Fibroblast of lung (primary cell): ENCODE data around the gene QSOX2. TPM values are rescaled to one million over a fixed set of nuclear protein-coding genes. Genes with fewer than 3 reads are reported as not detected.

Experiments used
- DNase-seq, 2 donors: peaks; one replicate each; pipeline versions ENCODE4 v3.0.0 to v3.0.0-alpha.2; 2010; ENCODE audit warnings: low read depth in 2 of 2
- H2AFZ ChIP-seq: 2 replicates; pipeline ENCODE4 v1.5.1; 2012; ENCODE audit warnings: low read length, control low read depth, inconsistent platforms
- H3K27ac ChIP-seq: 2 replicates; pipeline ENCODE4 v1.5.1; 2011; ENCODE audit warnings: low read length, control low read depth; ENCODE audit not compliant: insufficient read depth
- H3K27me3 ChIP-seq: 2 replicates; pipeline ENCODE4 v1.5.1; 2011; ENCODE audit warnings: mild to moderate bottlenecking, low read length; ENCODE audit not compliant: control insufficient read depth, insufficient read depth
- H3K36me3 ChIP-seq: 2 replicates; pipeline ENCODE4 v1.5.1; 2011; ENCODE audit warnings: low read length; ENCODE audit not compliant: control insufficient read depth, insufficient read depth
- H3K4me1 ChIP-seq: 2 replicates; pipeline ENCODE4 v1.5.1; 2011; ENCODE audit warnings: low read length; ENCODE audit not compliant: control insufficient read depth, insufficient read depth; ENCODE audit errors: extremely low read depth
- H3K4me2 ChIP-seq: 2 replicates; pipeline ENCODE4 v1.5.1; 2011; ENCODE audit warnings: low read length, control low read depth; ENCODE audit not compliant: insufficient read depth; ENCODE audit errors: extremely low read depth
- H3K4me3 ChIP-seq, 4 experiments: fragments of 200-600 bp in 1 of 4; sonication (generic) in 1 of 4; replicated peaks in 1 of 4; 2 replicates each; pipeline ENCODE4 v1.5.1; 2011 to 2016; ENCODE audit warnings: low read length in 4 of 4, low read depth in 3 of 4, mild to moderate bottlenecking in 3 of 4, control low read depth in 2 of 4, inconsistent platforms in 1 of 4, mixed read lengths in 1 of 4; ENCODE audit not compliant: insufficient read depth in 1 of 4; ENCODE audit errors: control extremely low read depth in 1 of 4
- H3K79me2 ChIP-seq: 2 replicates; pipeline ENCODE4 v1.5.1; 2012; ENCODE audit warnings: mild to moderate bottlenecking, low read length, inconsistent platforms; ENCODE audit not compliant: control insufficient read depth, insufficient read depth
- H3K9ac ChIP-seq: 2 replicates; pipeline ENCODE4 v1.5.1; 2011; ENCODE audit warnings: mild to moderate bottlenecking, low read length, control low read depth; ENCODE audit not compliant: insufficient read depth
- H3K9me3 ChIP-seq: 2 replicates; pipeline ENCODE4 v1.5.1; 2012; ENCODE audit warnings: low read depth, low read length; ENCODE audit not compliant: control insufficient read depth, insufficient read depth
- H4K20me1 ChIP-seq: 2 replicates; pipeline ENCODE4 v1.5.1; 2011; ENCODE audit warnings: low read length; ENCODE audit not compliant: control insufficient read depth, insufficient read depth; ENCODE audit errors: extremely low read depth
- EZH2 ChIP-seq: IDR thresholded peaks from 2 replicates; pipeline ENCODE4 v1.5.1; 2012; ENCODE audit warnings: low read length, control low read depth, mild to moderate bottlenecking; ENCODE audit errors: missing control alignments
- polyA plus RNA-seq, 2 donors: library from polyadenylated mRNA; depleted of rRNA in 1 of 2; stranded (reverse) in 1 of 2; unstranded in 1 of 2; fragments of >200 nt; gene quantifications; 2 replicates each; pipeline ENCODE4 v1.2.1, GENCODE V29; 2011 to 2012; ENCODE audit warnings: missing spikeins in 1 of 2
- total RNA-seq: library from RNA; depleted of rRNA; stranded (reverse); fragments of >200 nt; gene quantifications from 2 replicates; pipeline ENCODE4 v1.2.1, GENCODE V29; 2014
- TF ChIP-seq, protein P1 (sequence below), 2 donors: IDR thresholded peaks in 1 of 2; conservative IDR thresholded peaks in 1 of 2; 1 replicate in 1 of 2; 2 replicates in 1 of 2; pipeline ENCODE4 v1.5.1; 2011 to 2012; ENCODE audit warnings: low read length in 2 of 2, control low read depth in 1 of 2, inconsistent platforms in 1 of 2, low read depth in 1 of 2, mild to moderate bottlenecking in 1 of 2

QSOX2 gene
- total and polyA plus RNA-seq, 2 donors (not counting 1 experiment from before 2014, with no cell fraction given) = 7.8 to 13.2 TPM

- Histone ChIP-seq H2AFZ (no peak overlapping the region), H3K9me3 (no peaks in the 10 kb centered on the region), H4K20me1 (no peaks in the 10 kb centered on the region), H3K4me1 (no peaks in the 10 kb centered on the region), H3K9ac (no peak overlapping the region), H3K27ac (no peak overlapping the region), H3K4me2 (no peak overlapping the region), H3K36me3 (no peaks in the 10 kb centered on the region), H3K79me2 (no peaks in the 10 kb centered on the region), H3K4me3 (no peak overlapping the region), H3K27me3 (no peaks in the 10 kb centered on the region)
- no peak for DNase-seq
- TF ChIP-seq EZH2 = no peak
- TF ChIP-seq, protein P1, sequence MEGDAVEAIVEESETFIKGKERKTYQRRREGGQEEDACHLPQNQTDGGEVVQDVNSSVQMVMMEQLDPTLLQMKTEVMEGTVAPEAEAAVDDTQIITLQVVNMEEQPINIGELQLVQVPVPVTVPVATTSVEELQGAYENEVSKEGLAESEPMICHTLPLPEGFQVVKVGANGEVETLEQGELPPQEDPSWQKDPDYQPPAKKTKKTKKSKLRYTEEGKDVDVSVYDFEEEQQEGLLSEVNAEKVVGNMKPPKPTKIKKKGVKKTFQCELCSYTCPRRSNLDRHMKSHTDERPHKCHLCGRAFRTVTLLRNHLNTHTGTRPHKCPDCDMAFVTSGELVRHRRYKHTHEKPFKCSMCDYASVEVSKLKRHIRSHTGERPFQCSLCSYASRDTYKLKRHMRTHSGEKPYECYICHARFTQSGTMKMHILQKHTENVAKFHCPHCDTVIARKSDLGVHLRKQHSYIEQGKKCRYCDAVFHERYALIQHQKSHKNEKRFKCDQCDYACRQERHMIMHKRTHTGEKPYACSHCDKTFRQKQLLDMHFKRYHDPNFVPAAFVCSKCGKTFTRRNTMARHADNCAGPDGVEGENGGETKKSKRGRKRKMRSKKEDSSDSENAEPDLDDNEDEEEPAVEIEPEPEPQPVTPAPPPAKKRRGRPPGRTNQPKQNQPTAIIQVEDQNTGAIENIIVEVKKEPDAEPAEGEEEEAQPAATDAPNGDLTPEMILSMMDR (conservative IDR thresholded peaks at IDR 0.05 in 1 of 2, IDR thresholded peaks at IDR 0.05 in 1 of 2; ENCODE audit: low read depth in 1 of 2, low read length in 2 of 2) = no peak
Measured at GRCh38 chr9:136260521-136260920, 14.9 kb upstream of the QSOX2 start.

DNA sequence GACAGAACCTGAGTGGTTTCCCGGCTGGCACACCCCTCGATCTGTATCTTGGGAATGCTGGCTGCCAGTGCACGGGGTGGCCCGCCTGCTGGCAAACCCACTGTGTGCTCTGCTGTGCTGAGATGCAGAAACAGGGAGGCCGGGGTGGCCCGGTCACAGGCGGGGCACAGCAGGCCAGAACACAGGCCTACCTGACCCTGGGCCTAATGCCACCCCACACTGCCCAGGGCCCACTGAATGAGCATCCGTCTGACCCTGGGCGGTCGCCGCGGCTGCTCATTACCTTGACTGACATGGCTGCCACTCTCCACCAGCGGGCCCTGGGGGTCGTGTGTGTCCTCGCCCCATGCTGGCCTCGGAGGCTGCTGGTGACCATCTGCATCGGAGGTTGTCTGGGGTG, 14.2 kb upstream of the QSOX2 start:
- H3K36me3 ChIP-seq = no peaks in the 10 kb centered on the region
- H3K27ac ChIP-seq = no peak overlapping the region
- H4K20me1 ChIP-seq = no peaks in the 10 kb centered on the region
- H3K4me3 ChIP-seq = no peak overlapping the region
- no peaks in the 10 kb centered on the region for H3K27me3 ChIP-seq
- no peak overlapping the region for H2AFZ ChIP-seq
- H3K79me2 ChIP-seq = no peaks in the 10 kb centered on the region
- H3K4me2 ChIP-seq = no peak overlapping the region
- no peak overlapping the region for H3K9ac ChIP-seq
- no peak for TF ChIP-seq EZH2
- TF ChIP-seq, protein P1 (conservative IDR thresholded peaks at IDR 0.05 in 1 of 2, IDR thresholded peaks at IDR 0.05 in 1 of 2; ENCODE audit: low read depth in 1 of 2, low read length in 2 of 2) = no peak
- H3K9me3 ChIP-seq = no peaks in the 10 kb centered on the region
- no peak for DNase-seq
- peaks cover 2% of the 10 kb centered on the region for H3K4me1 ChIP-seq

- no peak overlapping the region for H3K9ac ChIP-seq
- H3K79me2 ChIP-seq = no peaks in the 10 kb centered on the region
- no peak overlapping the region for H3K4me3 ChIP-seq
- no peaks in the 10 kb centered on the region for H3K36me3 ChIP-seq
- peaks cover 2% of the 10 kb centered on the region for H3K4me1 ChIP-seq
- no peak overlapping the region for H2AFZ ChIP-seq
- TF ChIP-seq EZH2 = no peak
- TF ChIP-seq, protein P1 (conservative IDR thresholded peaks at IDR 0.05 in 1 of 2, IDR thresholded peaks at IDR 0.05 in 1 of 2; ENCODE audit: low read depth in 1 of 2, low read length in 2 of 2) = no peak
- H3K4me2 ChIP-seq = no peak overlapping the region
- H3K9me3 ChIP-seq = no peaks in the 10 kb centered on the region
- DNase-seq = no peak
- no peak overlapping the region for H3K27ac ChIP-seq
- no peaks in the 10 kb centered on the region for H3K27me3 ChIP-seq
- no peaks in the 10 kb centered on the region for H4K20me1 ChIP-seq
Measured at GRCh38 chr9:136259517-136259813, 13.9 kb upstream of the QSOX2 start.
